ENCODE results near the gene LRRC46.

The LRRC46 gene

GRCh38 chr17:47851764-47852112 lies 20.3 kb downstream of the LRRC46 start:
- no peak for DNase-seq (ENCODE audit: low read depth in 2 of 2)

GRCh38 chr17:47852113-47852949 lies 20.9 kb downstream of the LRRC46 start:
- no peak for DNase-seq (ENCODE audit: low read depth in 2 of 2)

- no peak for DNase-seq (ENCODE audit: low read depth in 2 of 2)
Observed at GRCh38 chr17:47853616-47854015, 22.1 kb downstream of the LRRC46 start.

- DNase-seq (ENCODE audit: low read depth in 2 of 2) = no peak
Observed at GRCh38 chr17:47855737-47856136, 24.3 kb downstream of the LRRC46 start.

GRCh38 chr17:47856830-47857229 lies 25.4 kb downstream of the LRRC46 start:
- DNase-seq (ENCODE audit: low read depth in 2 of 2) = no peak

GRCh38 chr17:47857551-47858455 lies 26.3 kb downstream of the LRRC46 start:
- DNase-seq (ENCODE audit: low read depth in 2 of 2) = no peak

GRCh38 chr17:47860386-47860785 lies 28.9 kb downstream of the LRRC46 start:
- no peak for DNase-seq (ENCODE audit: low read depth in 2 of 2)

GRCh38 chr17:47862621-47863440 lies 31.4 kb downstream of the LRRC46 start:
- no peak for DNase-seq (ENCODE audit: low read depth in 2 of 2)

- DNase-seq (ENCODE audit: low read depth in 2 of 2) = no peak
Observed at GRCh38 chr17:47864791-47865216, 33.3 kb downstream of the LRRC46 start.

- DNase-seq (ENCODE audit: low read depth in 2 of 2) = no peak
Observed at GRCh38 chr17:47866941-47867340, 35.5 kb downstream of the LRRC46 start.

- no peak for DNase-seq (ENCODE audit: low read depth in 2 of 2)
Observed at GRCh38 chr17:47867813-47868533, 36.5 kb downstream of the LRRC46 start.

GRCh38 chr17:47869114-47869513 lies 37.6 kb downstream of the LRRC46 start:
- no peak for DNase-seq (ENCODE audit: low read depth in 2 of 2)

GRCh38 chr17:47870056-47870455 lies 38.6 kb downstream of the LRRC46 start:
- no peak for DNase-seq (ENCODE audit: low read depth in 2 of 2)

GRCh38 chr17:47871048-47871447 lies 39.6 kb downstream of the LRRC46 start:
- no peak for DNase-seq (ENCODE audit: low read depth in 2 of 2)

- DNase-seq (ENCODE audit: low read depth in 2 of 2) = no peak
Observed at GRCh38 chr17:47872019-47872650, 40.7 kb downstream of the LRRC46 start.

GRCh38 chr17:47872651-47873161 lies 41.2 kb downstream of the LRRC46 start:
- DNase-seq (ENCODE audit: low read depth in 2 of 2) = no peak

- no peak for DNase-seq (ENCODE audit: low read depth in 2 of 2)
Observed at GRCh38 chr17:47873200-47874090, 42.0 kb downstream of the LRRC46 start.

- DNase-seq (ENCODE audit: low read depth in 2 of 2) = no peak
Observed at GRCh38 chr17:47875011-47875985, 43.8 kb downstream of the LRRC46 start.

Measured in stimulated activated CD8-positive, alpha-beta memory T cell treated with anti-CD3 and anti-CD28 coated beads, Interleukin-2, amount 100 ng/mL, for 48 hours (primary cell).